Esophagus squamous epithelium (tissue), 5 donors: Measurements from ENCODE around the gene AQP6. TPM values are rescaled to one million over a fixed set of nuclear protein-coding genes. Genes with fewer than 3 reads are reported as not detected.

Source experiments
- DNase-seq: peaks from one replicate; lab custom pipeline; 2025; lab: John Stamatoyannopoulos, UW
- H3K27ac ChIP-seq, 4 donors: fragments of 200-600 bp; sonication (generic); one replicate each; pipeline ENCODE4 v1.5.1; 2016 to 2019; ENCODE audit warnings: mild to moderate bottlenecking in 1 of 4
- H3K27me3 ChIP-seq, 4 donors: fragments of 200-600 bp; sonication (generic); 1 replicate in 3 of 4; 2 replicates in 1 of 4; pipeline versions ENCODE4 v1.5.1 to v1.6.0; 2017 to 2021; ENCODE audit warnings: antibody characterized with exemption in 1 of 4
- H3K36me3 ChIP-seq, 3 donors: fragments of 200-600 bp; sonication (generic); one replicate each; pipeline ENCODE4 v1.5.1; 2016 to 2019
- H3K4me1 ChIP-seq, 3 donors: fragments of 200-600 bp; sonication (generic); one replicate each; pipeline ENCODE4 v1.5.1; 2017 to 2019
- H3K4me3 ChIP-seq, 4 donors: fragments of 200-600 bp; sonication (generic); 1 replicate in 3 of 4; 2 replicates in 1 of 4; pipeline ENCODE4 v1.5.1; 2016 to 2019; ENCODE audit warnings: mild to moderate bottlenecking in 2 of 4, moderate library complexity in 1 of 4
- H3K9me3 ChIP-seq, 3 donors: fragments of 200-600 bp; sonication (generic); one replicate each; pipeline ENCODE4 v1.5.1; 2016 to 2019
- POLR2A ChIP-seq, 4 donors: fragments of 450-650 bp; IDR thresholded peaks; one replicate each; pipeline ENCODE4 v1.6.1; 2017; ENCODE audit warnings: antibody characterized with exemption in 4 of 4, mild to moderate bottlenecking in 4 of 4, moderate library complexity in 3 of 4
- WGBS, 2 donors: methylation state at CpG; one replicate each; pipeline ENCODE4 v1.1.5; 2018; 5-methylcytosine and 5-hydroxymethylcytosine counted together
- intact Hi-C: fragments of 100-400 bp; cut with DNase I; formaldehyde crosslinking; loops from one replicate; pipeline ENCODE4 v1.15.0; 2022
- total RNA-seq, 4 donors: library from RNA; depleted of rRNA; stranded (reverse); fragments of >200 nt; gene quantifications; one replicate each; pipeline ENCODE4 v1.1.0, GENCODE V29; 2016
- TF ChIP-seq, protein P1 (sequence below), 6 experiments: fragments of 450-650 bp in 4 of 6; fragments of 200-600 bp in 2 of 6; sonication (generic) in 2 of 6; IDR thresholded peaks; one replicate each; pipeline ENCODE4 v1.5.1; 2016 to 2019; ENCODE audit warnings: antibody characterized with exemption in 6 of 6, mild to moderate bottlenecking in 4 of 6, moderate library complexity in 4 of 6
- donor health status: DM: yes; HTN: yes; CAD: no.

The AQP6 gene
- total RNA-seq, 4 donors from 2014 or later: not detected

GRCh38 chr12:49972129-49972528 lies 618 bp upstream of the AQP6 start:
- Histone ChIP-seq H3K4me1 (peaks cover 12 to 34% (median 14%) of the 10 kb centered on the region in 3 donors), H3K27ac (no peak overlapping the region), H3K36me3 (no peaks in the 10 kb centered on the region), H3K9me3 (no peaks in the 10 kb centered on the region), H3K27me3 (peaks cover 0 to 42% (median 0%) of the 10 kb centered on the region in 4 donors), H3K4me3 (no peak overlapping the region)
- DNase-seq: no peak
- TF ChIP-seq, protein P1, sequence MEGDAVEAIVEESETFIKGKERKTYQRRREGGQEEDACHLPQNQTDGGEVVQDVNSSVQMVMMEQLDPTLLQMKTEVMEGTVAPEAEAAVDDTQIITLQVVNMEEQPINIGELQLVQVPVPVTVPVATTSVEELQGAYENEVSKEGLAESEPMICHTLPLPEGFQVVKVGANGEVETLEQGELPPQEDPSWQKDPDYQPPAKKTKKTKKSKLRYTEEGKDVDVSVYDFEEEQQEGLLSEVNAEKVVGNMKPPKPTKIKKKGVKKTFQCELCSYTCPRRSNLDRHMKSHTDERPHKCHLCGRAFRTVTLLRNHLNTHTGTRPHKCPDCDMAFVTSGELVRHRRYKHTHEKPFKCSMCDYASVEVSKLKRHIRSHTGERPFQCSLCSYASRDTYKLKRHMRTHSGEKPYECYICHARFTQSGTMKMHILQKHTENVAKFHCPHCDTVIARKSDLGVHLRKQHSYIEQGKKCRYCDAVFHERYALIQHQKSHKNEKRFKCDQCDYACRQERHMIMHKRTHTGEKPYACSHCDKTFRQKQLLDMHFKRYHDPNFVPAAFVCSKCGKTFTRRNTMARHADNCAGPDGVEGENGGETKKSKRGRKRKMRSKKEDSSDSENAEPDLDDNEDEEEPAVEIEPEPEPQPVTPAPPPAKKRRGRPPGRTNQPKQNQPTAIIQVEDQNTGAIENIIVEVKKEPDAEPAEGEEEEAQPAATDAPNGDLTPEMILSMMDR (IDR thresholded peaks at IDR 0.05): no peak
- no peak for TF ChIP-seq POLR2A (IDR thresholded peaks at IDR 0.05)
- WGBS, 2 donors: 88 to 92% methylated on average over 5 to 8 of the region's 9 CpGs
- intact Hi-C loops: no loop called here

DNA sequence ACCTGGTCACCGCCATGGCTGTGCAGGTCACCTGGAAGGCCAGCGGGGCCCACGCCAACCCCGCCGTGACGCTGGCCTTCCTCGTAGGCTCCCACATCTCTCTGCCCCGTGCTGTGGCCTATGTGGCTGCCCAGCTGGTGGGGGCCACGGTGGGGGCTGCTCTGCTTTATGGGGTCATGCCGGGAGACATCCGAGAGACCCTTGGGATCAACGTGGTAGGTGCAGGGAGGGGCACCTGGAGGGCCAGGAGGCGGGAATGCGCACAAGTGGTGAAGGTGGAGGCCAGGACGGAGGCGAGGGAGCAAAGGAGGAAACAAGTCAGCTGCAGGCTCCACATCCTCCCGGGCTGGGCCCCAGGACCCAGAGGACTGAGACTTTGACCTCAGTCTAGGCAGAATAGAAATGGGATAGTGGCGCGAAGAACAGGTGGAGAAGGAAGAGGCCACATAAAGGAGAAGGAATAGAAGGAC lies 649 bp downstream of the AQP6 start:
- H3K27ac ChIP-seq: no peak overlapping the region
- TF ChIP-seq, protein P1 (IDR thresholded peaks at IDR 0.05): no peak
- no peak for TF ChIP-seq POLR2A (IDR thresholded peaks at IDR 0.05)
- no peak overlapping the region for H3K4me3 ChIP-seq
- no peaks in the 10 kb centered on the region for H3K36me3 ChIP-seq
- DNase-seq: no peak
- intact Hi-C loops: no loop called here
- H3K27me3 ChIP-seq: peaks cover 0 to 30% (median 0%) of the 10 kb centered on the region in 4 donors
- peaks cover 5 to 24% (median 10%) of the 10 kb centered on the region in 3 donors for H3K4me1 ChIP-seq
- H3K9me3 ChIP-seq: no peaks in the 10 kb centered on the region
- 80 to 84% methylated on average over 8 to 17 of the region's 19 CpGs for WGBS, 2 donors

DNA sequence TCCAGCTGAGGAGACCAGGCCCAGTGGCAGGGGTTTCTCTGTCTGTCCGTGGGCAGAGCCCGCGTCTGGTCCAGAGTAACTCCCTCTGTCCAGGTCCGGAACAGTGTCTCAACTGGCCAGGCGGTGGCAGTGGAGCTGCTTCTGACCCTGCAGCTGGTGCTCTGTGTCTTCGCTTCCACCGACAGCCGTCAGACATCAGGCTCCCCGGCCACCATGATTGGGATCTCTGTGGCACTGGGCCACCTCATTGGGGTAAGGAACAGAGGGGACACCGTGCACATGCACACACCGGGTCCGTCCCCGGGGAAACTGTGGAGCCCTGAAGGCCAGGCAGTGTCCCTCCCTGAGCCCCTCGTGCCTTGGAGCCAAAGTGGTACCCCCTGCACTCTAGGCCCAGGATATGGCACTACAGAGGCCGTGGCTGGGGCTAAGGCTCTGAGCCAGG lies 1.5 kb downstream of the AQP6 start:
- Histone ChIP-seq H3K4me1 (peaks cover 5 to 24% (median 10%) of the 10 kb centered on the region in 3 donors), H3K27me3 (peaks cover 0 to 21% (median 0%) of the 10 kb centered on the region in 4 donors), H3K4me3 (no peak overlapping the region), H3K36me3 (no peaks in the 10 kb centered on the region), H3K9me3 (no peaks in the 10 kb centered on the region), H3K27ac (peak overlapping the region in 3 of 4 donors; percentile 13 to 58 (median 48))
- no peak for DNase-seq
- TF ChIP-seq, protein P1 (IDR thresholded peaks at IDR 0.05): peak in 5 of 6 experiments; percentile 25 to 40 (median 29)
- TF ChIP-seq POLR2A (IDR thresholded peaks at IDR 0.05): no peak
- intact Hi-C loops: no loop called here
- 54 to 72% methylated on average over 5 to 6 of the region's 15 CpGs for WGBS, 2 donors

GRCh38 chr12:49974677-49975317 lies 2.0 kb downstream of the AQP6 start:
- WGBS, 2 donors: 28 to 75% methylated on average over 3 to 6 of the region's 8 CpGs
- DNase-seq: no peak
- no peaks in the 10 kb centered on the region for H3K36me3 ChIP-seq
- H3K9me3 ChIP-seq: no peaks in the 10 kb centered on the region
- H3K27me3 ChIP-seq: peaks cover 0 to 16% (median 0%) of the 10 kb centered on the region in 4 donors
- intact Hi-C loops: no loop called here
- H3K4me3 ChIP-seq: no peak overlapping the region
- TF ChIP-seq, protein P1 (IDR thresholded peaks at IDR 0.05): no peak
- TF ChIP-seq POLR2A (IDR thresholded peaks at IDR 0.05): no peak
- H3K27ac ChIP-seq: peak overlapping the region in 3 of 4 donors; percentile 13 to 58 (median 48)
- H3K4me1 ChIP-seq: peaks cover 5 to 24% (median 10%) of the 10 kb centered on the region in 3 donors

DNA sequence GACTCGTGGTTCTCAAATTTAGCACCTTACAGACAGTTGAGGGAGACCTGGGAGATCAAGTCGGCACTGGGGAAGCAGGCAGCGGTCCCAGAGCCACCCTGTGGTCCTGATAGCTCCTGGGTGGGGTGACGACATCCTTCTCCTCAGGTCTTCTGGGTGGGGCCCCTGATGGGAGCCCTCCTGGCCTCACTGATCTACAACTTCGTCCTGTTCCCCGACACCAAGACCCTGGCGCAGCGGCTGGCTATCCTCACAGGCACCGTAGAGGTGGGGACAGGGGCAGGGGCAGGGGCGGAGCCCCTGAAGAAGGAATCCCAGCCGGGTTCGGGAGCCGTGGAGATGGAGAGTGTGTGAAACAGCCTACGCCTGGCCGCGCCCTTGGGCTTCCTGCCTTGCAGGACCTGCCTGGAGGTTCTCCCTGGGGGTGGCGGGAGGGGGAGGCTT lies 2.6 kb downstream of the AQP6 start:
- no peaks in the 10 kb centered on the region for H3K9me3 ChIP-seq
- H3K27me3 ChIP-seq: peaks cover 0 to 10% (median 0%) of the 10 kb centered on the region in 4 donors
- DNase-seq: no peak
- TF ChIP-seq, protein P1 (IDR thresholded peaks at IDR 0.05): no peak
- TF ChIP-seq POLR2A (IDR thresholded peaks at IDR 0.05): no peak
- H3K4me1 ChIP-seq: peaks cover 5 to 24% (median 10%) of the 10 kb centered on the region in 3 donors
- peak overlapping the region in 2 of 4 donors; percentile 48 to 58 for H3K27ac ChIP-seq
- WGBS, 2 donors: 29 to 73% methylated on average over 2 to 4 of the region's 17 CpGs
- no peaks in the 10 kb centered on the region for H3K36me3 ChIP-seq
- intact Hi-C loops: no loop called here
- H3K4me3 ChIP-seq: no peak overlapping the region
